Right lobe of liver (tissue), 6 donors: ENCODE results near the gene HSPA12A. TPM values are rescaled to one million over a fixed set of nuclear protein-coding genes. Genes with fewer than 3 reads are reported as not detected.

Source experiments
- ATAC-seq, 4 donors: fragments of 200-7000 bp; cut with Tn5 transposase; one replicate each; pipeline ENCODE4 v1.9.1; 2020; ENCODE audit warnings: mild to moderate bottlenecking in 4 of 4, moderate library complexity in 4 of 4
- DNase-seq, 3 donors: peaks; one replicate each; pipeline ENCODE4 v3.0.0-alpha.2; 2020
- H3K27ac ChIP-seq, 3 donors: fragments of 200-600 bp; one replicate each; pipeline ENCODE4 v1.8.0; 2022
- H3K27me3 ChIP-seq, 2 donors: fragments of 200-600 bp; one replicate each; pipeline ENCODE4 v1.8.0; 2022
- H3K36me3 ChIP-seq, 4 donors: fragments of 200-600 bp; sonication (generic) in 1 of 4; one replicate each; pipeline versions ENCODE4 v1.5.1 to v1.8.0; 2017 to 2022; ENCODE audit warnings: control low read depth in 1 of 4
- H3K4me1 ChIP-seq, 4 donors: fragments of 200-600 bp; sonication (generic) in 1 of 4; one replicate each; pipeline versions ENCODE4 v1.5.1 to v1.8.0; 2017 to 2022; ENCODE audit warnings: control low read depth in 1 of 4
- H3K4me3 ChIP-seq, 3 donors: fragments of 200-600 bp; one replicate each; pipeline ENCODE4 v1.8.0; 2022
- H3K9me3 ChIP-seq, 4 donors: fragments of 200-600 bp; sonication (generic) in 1 of 4; one replicate each; pipeline versions ENCODE4 v1.5.1 to v1.8.0; 2017 to 2022; ENCODE audit warnings: control low read depth in 1 of 4
- POLR2A ChIP-seq: fragments of 450-650 bp; IDR thresholded peaks from one replicate; pipeline ENCODE4 v1.6.1; 2017; ENCODE audit warnings: antibody characterized with exemption, mild to moderate bottlenecking
- WGBS: methylation state at CpG from one replicate; pipeline ENCODE4 v1.1.6; 2018; ENCODE audit warnings: low coverage, low lambda C conversion rate; ENCODE audit not compliant: insufficient coverage; ENCODE audit errors: missing lambda C conversion rate; 5-methylcytosine and 5-hydroxymethylcytosine counted together
- intact Hi-C, 2 donors: fragments of 100-400 bp; cut with DNase I; formaldehyde crosslinking; loops; one replicate each; pipeline versions ENCODE4 v1.11.2 to v1.14.1; 2022
- total RNA-seq, 6 experiments: library from RNA; depleted of rRNA in 2 of 6; stranded (reverse); fragments of >200 nt in 2 of 6; fragmentation: NEBNext Ultra II Directional in 3 of 6; extraction: Animal tissue kit (Norgen Biotek cat#: 25700) in 3 of 6; gene quantifications; one replicate each; pipeline versions ENCODE4 v1.1.0 to v1.2.4, GENCODE V29; 2016 to 2023
- TF ChIP-seq, protein P1 (sequence below), 4 donors: fragments of 200-600 bp in 3 of 4; fragments of 450-650 bp in 1 of 4; IDR thresholded peaks; one replicate each; pipeline versions ENCODE4 v1.5.1 to v1.8.0; 2016 to 2022; ENCODE audit warnings: antibody characterized with exemption in 4 of 4, mild to moderate bottlenecking in 2 of 4
- donor health status: DM: no; HTN: yes; CAD: no.
- donor health status: DM: no; HTN: no; CAD: no.
- donor health status: DM: no; HTN: no; CAD: no.
- donor health status: DM: no; HTN: yes; CAD: no.
- donor health status: DM: no; HTN: yes; CAD: no.

HSPA12A gene
- total RNA-seq, 6 experiments from 2014 or later: 2.3 to 4.2 (median 2.9) TPM

DNA sequence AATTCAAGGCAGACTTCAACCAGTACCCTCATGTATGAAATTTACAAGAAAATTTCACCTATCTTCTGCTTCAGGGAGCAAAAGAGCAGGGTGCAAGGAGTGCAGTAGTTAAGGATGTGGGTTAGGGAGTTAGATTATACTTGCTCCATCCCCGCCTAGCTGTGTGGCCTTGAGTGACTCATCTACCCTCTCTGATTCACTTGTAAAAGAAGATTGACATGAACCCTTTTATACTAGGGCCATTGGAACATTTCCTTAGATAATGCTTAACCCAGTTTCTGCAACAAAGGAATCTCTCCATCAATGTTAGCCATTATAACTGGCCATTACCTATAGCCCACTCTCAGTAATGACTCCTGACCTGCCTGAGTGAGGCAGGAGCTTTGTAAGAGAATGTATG is 10.2 kb upstream of the HSPA12A start:
- Histone ChIP-seq H3K4me3 (no peak overlapping the region), H3K27me3 (no peaks in the 10 kb centered on the region), H3K4me1 (no peaks in the 10 kb centered on the region), H3K36me3 (no peaks in the 10 kb centered on the region), H3K27ac (no peak overlapping the region), H3K9me3 (no peaks in the 10 kb centered on the region)
- no peak for ATAC-seq
- WGBS: 50% methylated on average over 1 of the region's 1 CpG
- intact Hi-C loops: no loop called here
- no peak for DNase-seq
- no peak for TF ChIP-seq POLR2A
- TF ChIP-seq, protein P1, sequence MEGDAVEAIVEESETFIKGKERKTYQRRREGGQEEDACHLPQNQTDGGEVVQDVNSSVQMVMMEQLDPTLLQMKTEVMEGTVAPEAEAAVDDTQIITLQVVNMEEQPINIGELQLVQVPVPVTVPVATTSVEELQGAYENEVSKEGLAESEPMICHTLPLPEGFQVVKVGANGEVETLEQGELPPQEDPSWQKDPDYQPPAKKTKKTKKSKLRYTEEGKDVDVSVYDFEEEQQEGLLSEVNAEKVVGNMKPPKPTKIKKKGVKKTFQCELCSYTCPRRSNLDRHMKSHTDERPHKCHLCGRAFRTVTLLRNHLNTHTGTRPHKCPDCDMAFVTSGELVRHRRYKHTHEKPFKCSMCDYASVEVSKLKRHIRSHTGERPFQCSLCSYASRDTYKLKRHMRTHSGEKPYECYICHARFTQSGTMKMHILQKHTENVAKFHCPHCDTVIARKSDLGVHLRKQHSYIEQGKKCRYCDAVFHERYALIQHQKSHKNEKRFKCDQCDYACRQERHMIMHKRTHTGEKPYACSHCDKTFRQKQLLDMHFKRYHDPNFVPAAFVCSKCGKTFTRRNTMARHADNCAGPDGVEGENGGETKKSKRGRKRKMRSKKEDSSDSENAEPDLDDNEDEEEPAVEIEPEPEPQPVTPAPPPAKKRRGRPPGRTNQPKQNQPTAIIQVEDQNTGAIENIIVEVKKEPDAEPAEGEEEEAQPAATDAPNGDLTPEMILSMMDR (IDR thresholded peaks at IDR 0.05): no peak

DNA sequence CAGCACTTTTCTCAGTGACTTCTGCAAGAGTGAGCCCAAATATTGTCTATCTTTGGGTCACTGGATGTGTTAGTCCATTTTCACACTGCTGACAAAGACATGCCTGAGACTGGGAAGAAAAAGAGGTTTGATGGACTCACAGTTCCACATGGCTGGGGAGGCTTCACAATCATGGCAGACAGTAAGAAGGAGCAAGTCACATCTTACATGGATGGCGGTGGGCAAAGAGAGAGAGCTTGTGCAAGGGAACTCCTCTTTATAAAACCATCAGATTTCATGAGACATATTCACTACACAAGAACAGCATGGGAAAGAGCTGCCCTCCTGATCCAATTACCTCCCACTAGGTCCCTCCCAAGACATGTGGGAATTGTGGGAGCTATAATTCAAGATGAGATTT is 6.1 kb upstream of the HSPA12A start:
- ATAC-seq (no peak), DNase-seq (no peak)
- WGBS: no CpG with 5 or more reads among the region's 1 CpG
- TF ChIP-seq, protein P1 (IDR thresholded peaks at IDR 0.05): no peak
- TF ChIP-seq POLR2A: no peak
- no peaks in the 10 kb centered on the region for H3K9me3 ChIP-seq
- intact Hi-C loops: no loop called here
- no peaks in the 10 kb centered on the region for H3K4me1 ChIP-seq
- H3K4me3 ChIP-seq: no peak overlapping the region
- H3K36me3 ChIP-seq: no peaks in the 10 kb centered on the region
- H3K27me3 ChIP-seq: no peaks in the 10 kb centered on the region
- H3K27ac ChIP-seq: no peak overlapping the region

DNA sequence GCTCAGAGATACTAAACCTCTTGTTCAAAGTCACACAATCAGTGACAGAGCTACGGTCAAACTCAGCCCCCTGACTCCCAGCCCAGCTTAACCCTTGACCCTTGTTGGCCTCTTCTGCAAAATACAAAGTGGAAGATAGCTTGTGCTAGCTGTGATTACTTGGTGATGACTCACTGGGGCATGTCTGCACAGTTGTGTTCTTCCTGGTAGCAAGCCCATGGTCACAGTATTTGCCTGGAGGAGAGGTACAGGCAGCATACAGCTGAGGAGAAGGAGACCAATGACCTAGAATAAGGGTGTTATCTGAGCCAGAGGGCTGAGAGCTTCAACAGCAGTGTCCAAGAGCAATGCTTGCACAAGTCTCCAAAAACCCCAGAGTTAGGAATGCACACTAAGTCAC is 5.7 kb upstream of the HSPA12A start:
- Histone ChIP-seq H3K4me1 (no peaks in the 10 kb centered on the region), H3K36me3 (no peaks in the 10 kb centered on the region), H3K4me3 (no peak overlapping the region), H3K27ac (no peak overlapping the region), H3K9me3 (no peaks in the 10 kb centered on the region), H3K27me3 (no peaks in the 10 kb centered on the region)
- DNase-seq (no peak), ATAC-seq (peak in 2 of 4 donors; percentile 14 to 88)
- 29% methylated on average over 1 of the region's 1 CpG for whole genome bisulfite sequencing
- TF ChIP-seq, protein P1 (IDR thresholded peaks at IDR 0.05): no peak
- no peak for TF ChIP-seq POLR2A
- intact Hi-C loops: no loop called here

DNA sequence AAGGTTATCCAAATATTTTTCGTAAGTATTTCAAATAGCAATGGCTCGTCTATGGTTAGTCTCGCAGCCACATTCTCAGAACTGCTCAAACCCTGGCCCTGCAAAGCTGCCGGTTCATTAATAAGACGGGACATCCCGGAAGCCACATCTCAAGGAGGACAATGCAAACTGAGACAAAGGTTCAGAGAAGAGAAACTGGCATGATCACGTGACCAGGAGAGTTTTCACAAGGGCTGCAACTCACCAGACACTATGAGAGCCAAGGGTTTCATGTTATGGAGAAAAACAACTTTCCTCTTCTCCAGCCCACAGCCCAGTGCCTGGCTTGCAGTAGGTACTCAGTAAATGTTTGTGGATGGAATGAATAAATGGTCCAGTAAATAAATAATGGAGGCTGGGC is 5.0 kb upstream of the HSPA12A start:
- Histone ChIP-seq H3K4me1 (no peaks in the 10 kb centered on the region), H3K27me3 (no peaks in the 10 kb centered on the region), H3K27ac (no peak overlapping the region), H3K36me3 (no peaks in the 10 kb centered on the region), H3K9me3 (no peaks in the 10 kb centered on the region), H3K4me3 (no peak overlapping the region)
- ATAC-seq: no peak
- intact Hi-C loops: no loop called here
- DNase-seq: no peak
- WGBS: 53% methylated on average over 7 of the region's 7 CpGs
- TF ChIP-seq, protein P1 (IDR thresholded peaks at IDR 0.05): no peak
- no peak for TF ChIP-seq POLR2A

DNA sequence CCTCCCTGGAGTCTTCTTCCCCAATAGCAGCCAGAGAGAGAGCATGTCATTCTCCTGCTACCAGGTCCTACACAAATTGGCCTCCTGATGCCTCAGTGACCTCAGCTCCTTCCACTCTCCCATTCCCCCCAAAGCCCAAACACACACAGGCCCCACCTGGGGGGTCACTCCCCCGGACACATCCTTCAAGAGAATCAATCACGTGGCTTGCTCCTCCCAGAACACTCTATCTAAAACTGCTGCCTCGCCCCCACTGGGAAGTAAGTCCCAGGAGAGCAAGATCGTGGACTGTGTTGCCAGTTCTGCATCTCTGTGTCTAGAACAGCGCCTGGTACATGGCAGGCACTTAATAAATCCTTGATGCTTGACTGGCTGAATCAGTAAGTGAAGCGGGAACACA is 2.5 kb upstream of the HSPA12A start:
- 87% methylated on average over 3 of the region's 6 CpGs for WGBS
- Histone ChIP-seq H3K9me3 (no peaks in the 10 kb centered on the region), H3K27ac (no peak overlapping the region), H3K4me1 (peaks cover 0 to 11% (median 0%) of the 10 kb centered on the region in 4 donors), H3K27me3 (peaks cover 0 to 8% of the 10 kb centered on the region in 2 donors), H3K36me3 (no peaks in the 10 kb centered on the region), H3K4me3 (no peak overlapping the region)
- DNase-seq (no peak), ATAC-seq (no peak)
- intact Hi-C loops: no loop called here
- TF ChIP-seq, protein P1 (IDR thresholded peaks at IDR 0.05): no peak
- TF ChIP-seq POLR2A: no peak
